Kidney (tissue), 14 donors: ENCODE data around the gene AUTS2. TPM values are rescaled to one million over a fixed set of nuclear protein-coding genes. Genes with fewer than 3 reads are reported as not detected.

Experiments used
- DNase-seq, 5 donors: peaks; one replicate each; pipeline ENCODE4 v3.0.0-alpha.2; 2013 to 2020
- FAIRE-seq: peaks from 2 replicates; lab custom pipeline; 2012; peaks lifted over from hg19 to GRCh38; lab: Jason Lieb, UNC
- H3K27ac ChIP-seq, 2 donors: one replicate each; pipeline ENCODE4 v1.7.0; 2013; ENCODE audit warnings: low read depth in 2 of 2, low read length in 2 of 2, inconsistent platforms in 1 of 2
- H3K27me3 ChIP-seq: one replicate; pipeline ENCODE4 v1.7.1; 2013; ENCODE audit warnings: low read length, inconsistent platforms; ENCODE audit not compliant: control insufficient read depth, insufficient read depth
- H3K36me3 ChIP-seq, 3 donors: one replicate each; pipeline versions ENCODE4 v1.7.0 to v1.7.1; 2013; ENCODE audit warnings: low read length in 3 of 3, control low read depth in 1 of 3, inconsistent platforms in 1 of 3; ENCODE audit not compliant: insufficient read depth in 3 of 3, control insufficient read depth in 2 of 3
- H3K4me1 ChIP-seq, 3 donors: one replicate each; pipeline versions ENCODE4 v1.7.0 to v1.7.1; 2013; ENCODE audit warnings: low read length in 3 of 3, inconsistent platforms in 1 of 3, low read depth in 1 of 3; ENCODE audit not compliant: control insufficient read depth in 2 of 3, insufficient read depth in 2 of 3
- H3K4me3 ChIP-seq, 3 donors: one replicate each; pipeline versions ENCODE4 v1.7.0 to v1.8.1; 2013; ENCODE audit warnings: low read length in 3 of 3, control low read depth in 1 of 3, inconsistent platforms in 1 of 3
- H3K9ac ChIP-seq, 3 donors: one replicate each; pipeline versions ENCODE4 v1.7.0 to v1.7.1; 2013; ENCODE audit warnings: low read length in 3 of 3, control low read depth in 1 of 3, inconsistent platforms in 1 of 3
- H3K9me3 ChIP-seq, 3 donors: one replicate each; pipeline versions ENCODE4 v1.7.0 to v1.7.1; 2013; ENCODE audit warnings: low read length in 3 of 3, control low read depth in 1 of 3, inconsistent platforms in 1 of 3; ENCODE audit not compliant: control insufficient read depth in 2 of 3, insufficient read depth in 1 of 3
- intact Hi-C: fragments of 100-400 bp; cut with DNase I; formaldehyde crosslinking; loops from one replicate; pipeline ENCODE4 v1.11.1; 2022
- polyA plus RNA-seq: library from polyadenylated mRNA; stranded (reverse); fragments of 350-450 nt; fragmentation: Illumina TruSeq; extraction: RNeasy Lipid Tissue Mini Kit (QIAGEN cat#74804); gene quantifications from one replicate; pipeline ENCODE4 v1.2.3, GENCODE V29; 2014; ENCODE audit warnings: low read depth, low replicate concordance; ENCODE audit not compliant: insufficient read depth
- total RNA-seq: library from RNA; stranded (reverse); fragmentation: NEBNext Ultra II Directional; extraction: Animal tissue kit (Norgen Biotek cat#: 25700); gene quantifications from one replicate; pipeline ENCODE4 v1.2.1, GENCODE V29; 2021
- TF ChIP-seq, protein P1 (sequence below): IDR thresholded peaks from 3 replicates; pipeline ENCODE4 v1.5.1; 2012; ENCODE audit warnings: mild to moderate bottlenecking, moderate library complexity, borderline replicate concordance; ENCODE audit not compliant: insufficient read depth; ENCODE audit errors: extremely low read depth
- donor health status: control.
- donor health status: control.
- donor health status: control.
- donor health status: control.
- donor health status: control.
- donor health status: DM: yes; HTN: yes; CAD: no.
- donor health status: Normal renal cell carcinoma (clear cell type).

Gene AUTS2
- total and polyA plus RNA-seq, 2 donors from 2014 or later, result 5.2 to 33.8 TPM

DNA sequence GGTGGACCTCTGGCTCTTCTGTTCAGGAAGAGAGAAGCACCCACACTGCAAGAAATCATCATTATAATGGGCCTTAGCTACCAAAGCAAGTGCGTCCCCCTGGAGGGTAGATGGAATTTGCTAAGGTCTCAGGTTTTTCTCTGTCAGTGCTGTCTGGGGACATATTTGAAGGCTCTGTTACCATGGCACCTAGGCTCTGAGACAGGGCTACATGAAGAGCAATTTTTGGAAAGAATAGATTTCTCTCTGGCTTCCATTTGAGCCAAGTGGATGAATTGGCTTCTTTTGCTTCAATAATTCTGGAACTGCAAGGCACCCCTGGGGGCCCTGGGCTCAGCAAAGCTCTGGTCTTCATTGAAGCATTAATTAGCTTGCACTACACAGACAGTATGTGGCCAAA is 1184.5 kb downstream of the AUTS2 start:
- intact Hi-C loops, result no loop called here
- H3K36me3 ChIP-seq, result peaks cover 10 to 60% (median 23%) of the 10 kb centered on the region in 3 donors
- DNase-seq (no peak), FAIRE-seq (no peak)
- H3K4me1 ChIP-seq, result peaks cover 0 to 2% (median 0%) of the 10 kb centered on the region in 3 donors
- no peaks in the 10 kb centered on the region for H3K27me3 ChIP-seq
- no peak overlapping the region for H3K4me3 ChIP-seq
- H3K9ac ChIP-seq, result no peak overlapping the region
- TF ChIP-seq, protein P1, sequence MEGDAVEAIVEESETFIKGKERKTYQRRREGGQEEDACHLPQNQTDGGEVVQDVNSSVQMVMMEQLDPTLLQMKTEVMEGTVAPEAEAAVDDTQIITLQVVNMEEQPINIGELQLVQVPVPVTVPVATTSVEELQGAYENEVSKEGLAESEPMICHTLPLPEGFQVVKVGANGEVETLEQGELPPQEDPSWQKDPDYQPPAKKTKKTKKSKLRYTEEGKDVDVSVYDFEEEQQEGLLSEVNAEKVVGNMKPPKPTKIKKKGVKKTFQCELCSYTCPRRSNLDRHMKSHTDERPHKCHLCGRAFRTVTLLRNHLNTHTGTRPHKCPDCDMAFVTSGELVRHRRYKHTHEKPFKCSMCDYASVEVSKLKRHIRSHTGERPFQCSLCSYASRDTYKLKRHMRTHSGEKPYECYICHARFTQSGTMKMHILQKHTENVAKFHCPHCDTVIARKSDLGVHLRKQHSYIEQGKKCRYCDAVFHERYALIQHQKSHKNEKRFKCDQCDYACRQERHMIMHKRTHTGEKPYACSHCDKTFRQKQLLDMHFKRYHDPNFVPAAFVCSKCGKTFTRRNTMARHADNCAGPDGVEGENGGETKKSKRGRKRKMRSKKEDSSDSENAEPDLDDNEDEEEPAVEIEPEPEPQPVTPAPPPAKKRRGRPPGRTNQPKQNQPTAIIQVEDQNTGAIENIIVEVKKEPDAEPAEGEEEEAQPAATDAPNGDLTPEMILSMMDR, result no peak
- H3K27ac ChIP-seq, result no peak overlapping the region
- no peaks in the 10 kb centered on the region for H3K9me3 ChIP-seq

DNA sequence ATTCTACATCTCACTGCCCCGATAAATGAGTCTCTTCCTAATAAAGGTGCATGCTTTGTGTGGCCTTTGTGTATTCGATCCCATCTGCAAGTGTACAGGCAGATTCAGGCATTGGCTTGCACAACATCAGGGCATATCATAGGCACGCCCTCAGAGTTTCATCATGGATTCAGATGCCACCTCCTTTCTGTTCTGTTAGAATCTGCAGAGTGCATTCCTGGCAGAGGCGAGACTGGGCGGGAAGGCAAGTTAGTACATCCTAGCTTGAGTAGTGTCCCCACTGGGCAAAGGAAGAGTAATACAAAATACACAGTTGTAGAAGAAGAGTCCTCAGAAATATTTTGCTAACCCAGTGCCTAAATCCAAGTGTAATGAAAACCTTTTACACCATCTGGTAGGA is 1187.2 kb downstream of the AUTS2 start:
- H3K27ac ChIP-seq, result no peak overlapping the region
- no peak overlapping the region for H3K9ac ChIP-seq
- H3K4me1 ChIP-seq, result peaks cover 0 to 2% (median 0%) of the 10 kb centered on the region in 3 donors
- intact Hi-C loops, result no loop called here
- FAIRE-seq, result no peak
- no peak overlapping the region for H3K4me3 ChIP-seq
- DNase-seq, result no peak
- H3K36me3 ChIP-seq, result peaks cover 8 to 60% (median 24%) of the 10 kb centered on the region in 3 donors
- H3K27me3 ChIP-seq, result no peaks in the 10 kb centered on the region
- TF ChIP-seq, protein P1, result no peak
- no peaks in the 10 kb centered on the region for H3K9me3 ChIP-seq

DNA sequence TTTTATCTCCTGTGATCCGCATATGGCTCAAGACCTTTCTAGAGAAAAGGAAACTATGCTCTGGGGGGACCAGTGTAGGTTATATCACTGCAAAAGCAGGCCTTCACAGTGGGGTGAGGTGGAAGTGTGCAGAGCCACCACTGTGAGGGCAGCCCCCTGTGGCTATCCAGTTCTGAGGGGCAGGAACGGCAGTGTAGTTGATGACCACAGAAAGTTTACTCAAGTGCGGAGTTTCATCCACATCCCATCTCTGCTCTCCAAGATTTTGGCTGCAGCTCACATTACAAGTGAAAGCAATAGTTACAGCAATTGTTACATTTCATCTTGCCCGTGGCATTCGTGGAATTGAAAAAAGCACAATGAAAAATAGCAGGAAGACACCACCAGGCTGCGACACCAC is 1187.8 kb downstream of the AUTS2 start:
- no peak overlapping the region for H3K9ac ChIP-seq
- no peaks in the 10 kb centered on the region for H3K27me3 ChIP-seq
- no peaks in the 10 kb centered on the region for H3K9me3 ChIP-seq
- H3K4me1 ChIP-seq, result peaks cover 0 to 2% (median 0%) of the 10 kb centered on the region in 3 donors
- intact Hi-C loops, result no loop called here
- TF ChIP-seq, protein P1, result no peak
- H3K4me3 ChIP-seq, result no peak overlapping the region
- DNase-seq, result no peak
- no peak overlapping the region for H3K27ac ChIP-seq
- H3K36me3 ChIP-seq, result peaks cover 8 to 62% (median 24%) of the 10 kb centered on the region in 3 donors
- FAIRE-seq, result no peak

DNA sequence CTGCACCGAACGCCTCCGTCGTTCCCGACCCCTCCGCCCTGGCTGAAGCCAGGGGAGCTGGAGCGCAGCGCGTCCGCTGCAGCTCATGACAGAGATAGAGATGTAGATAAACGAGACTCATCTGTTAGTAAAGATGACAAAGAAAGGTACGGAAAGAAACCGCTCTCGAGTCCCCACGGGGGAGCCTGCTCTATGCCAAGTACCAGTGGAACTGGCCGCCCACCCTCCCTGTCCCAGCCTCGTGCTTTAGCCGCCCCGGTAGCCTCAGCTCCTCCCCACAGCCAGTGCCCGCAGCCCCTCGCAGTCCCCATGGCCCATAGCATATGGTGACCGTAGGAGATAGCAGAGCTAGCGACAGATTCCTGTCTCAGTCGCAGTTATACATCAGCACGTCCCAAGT is 1189.0 kb downstream of the AUTS2 start:
- Histone ChIP-seq H3K4me1 (no peaks in the 10 kb centered on the region), H3K9ac (no peak overlapping the region), H3K9me3 (no peaks in the 10 kb centered on the region), H3K36me3 (peaks cover 8 to 67% (median 23%) of the 10 kb centered on the region in 3 donors), H3K27me3 (no peaks in the 10 kb centered on the region), H3K4me3 (no peak overlapping the region), H3K27ac (no peak overlapping the region)
- FAIRE-seq (no peak), DNase-seq (no peak)
- TF ChIP-seq, protein P1, result no peak
- intact Hi-C loops, result no loop called here
